GM12864 (cell line): ENCODE results near the gene KRTAP29-1.
"Not testable (repeated sequence)": the region's sequence is repeated elsewhere in the genome, so short reads cannot be mapped to it uniquely, and the experiment has no call there.

Experiments used
- DNase-seq: peaks from one replicate; pipeline ENCODE4 v3.0.0-alpha.2; 2011; ENCODE audit warnings: low read depth
- H3K4me3 ChIP-seq: 2 replicates; pipeline ENCODE4 v1.5.1; 2011; ENCODE audit warnings: mild to moderate bottlenecking, low read depth, low read length, control low read depth
- CTCF ChIP-seq: IDR thresholded peaks from 2 replicates; pipeline ENCODE4 v1.5.1; 2011; ENCODE audit warnings: low read depth, mild to moderate bottlenecking, moderate library complexity, low read length, control low read depth, inconsistent platforms; ENCODE audit errors: missing control alignments

The KRTAP29-1 gene

DNA sequence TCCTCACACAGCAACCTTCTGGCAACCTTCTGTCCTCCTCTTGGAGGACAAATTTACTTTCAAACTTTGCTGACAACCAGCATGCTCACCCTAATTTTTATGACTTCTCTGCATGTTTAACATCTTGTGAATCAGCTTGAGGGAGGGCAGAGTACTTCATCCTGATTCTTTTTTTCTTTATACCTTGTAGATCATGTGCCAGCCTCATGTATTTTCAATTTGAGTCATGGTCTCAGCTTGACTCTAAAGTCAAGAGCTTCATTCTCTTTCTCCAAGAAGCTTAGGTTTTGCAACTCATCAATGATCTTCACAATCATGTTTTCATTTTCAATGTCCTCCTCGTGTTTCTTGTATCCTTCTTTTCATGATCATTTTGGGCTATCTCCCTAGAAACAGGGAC, 30.8 kb downstream of the KRTAP29-1 start:
- H3K4me3 ChIP-seq = no peak overlapping the region
- DNase-seq = no peak
- TF ChIP-seq CTCF = no peak

GRCh38 chr17:41271323-41271722, 31.3 kb downstream of the KRTAP29-1 start:
- DNase-seq, H3K4me3 ChIP-seq: not testable (repeated sequence)

DNA sequence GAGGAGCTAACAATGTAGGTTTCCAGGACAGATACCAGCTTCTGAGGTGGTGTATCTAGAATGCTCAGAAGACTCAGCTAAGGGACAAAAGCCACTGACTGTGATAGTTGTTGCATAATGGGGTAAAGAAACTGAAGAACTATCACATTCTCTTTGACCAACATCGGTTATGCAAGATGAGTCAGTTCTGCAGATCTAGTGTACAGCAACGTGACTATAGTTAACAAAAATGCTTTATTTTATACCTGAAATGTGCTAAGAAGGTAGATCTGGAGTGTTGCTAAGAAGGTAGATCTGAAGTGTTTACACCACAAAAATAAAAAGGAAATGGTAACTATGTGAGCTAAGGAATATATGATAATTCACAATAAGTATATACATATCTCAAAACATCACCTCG, 34.9 kb downstream of the KRTAP29-1 start:
- TF ChIP-seq CTCF = no peak
- no peak for DNase-seq
- H3K4me3 ChIP-seq = no peak overlapping the region

DNA sequence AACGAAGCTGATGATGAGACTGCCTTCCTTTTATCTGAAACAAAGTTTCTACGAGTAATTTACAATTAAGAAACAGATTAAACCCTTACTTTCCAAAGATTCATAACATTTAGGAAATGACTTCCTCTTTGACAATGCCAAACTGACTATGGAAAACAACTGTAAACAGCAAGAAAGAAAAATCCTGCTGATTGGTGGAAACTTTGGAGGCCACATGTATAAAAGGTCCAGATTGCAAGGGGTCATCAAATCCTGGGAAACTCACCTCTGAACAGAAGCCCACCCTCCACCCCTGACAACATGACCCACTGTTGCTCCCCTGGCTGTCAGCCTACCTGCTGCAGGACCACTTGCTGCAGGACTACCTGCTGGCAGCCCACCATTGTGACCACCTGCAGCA, 37.6 kb downstream of the KRTAP29-1 start, which contains the start of gene KRTAP9-6:
Gene KRTAP9-6 (plus strand): TSS at position 301 of the 400 bp plus-strand sequence. CDS start 0 bp downstream, at position 301.
- no peak for TF ChIP-seq CTCF
- no peak for DNase-seq
- no peak within 1 kb of the TSS for H3K4me3 ChIP-seq

- no peak for DNase-seq
- TF ChIP-seq CTCF = no peak
- H3K4me3 ChIP-seq = no peak overlapping the region
These were observed 38.1 kb downstream of the KRTAP29-1 start for GRCh38 chr17:41264599-41264998.

GRCh38 chr17:41263212-41263611, 39.4 kb downstream of the KRTAP29-1 start:
- TF ChIP-seq CTCF = no peak
- no peak overlapping the region for H3K4me3 ChIP-seq
- DNase-seq = no peak

- no peak for DNase-seq
- no peak for TF ChIP-seq CTCF
- H3K4me3 ChIP-seq = no peak overlapping the region
These were observed 44.2 kb downstream of the KRTAP29-1 start for GRCh38 chr17:41258406-41258805.
